ENCODE measurements around the gene MNDA.
A peak's percentile ranks its signal among the peaks of the same experiment; 100 is the strongest.

The MNDA gene

DNA sequence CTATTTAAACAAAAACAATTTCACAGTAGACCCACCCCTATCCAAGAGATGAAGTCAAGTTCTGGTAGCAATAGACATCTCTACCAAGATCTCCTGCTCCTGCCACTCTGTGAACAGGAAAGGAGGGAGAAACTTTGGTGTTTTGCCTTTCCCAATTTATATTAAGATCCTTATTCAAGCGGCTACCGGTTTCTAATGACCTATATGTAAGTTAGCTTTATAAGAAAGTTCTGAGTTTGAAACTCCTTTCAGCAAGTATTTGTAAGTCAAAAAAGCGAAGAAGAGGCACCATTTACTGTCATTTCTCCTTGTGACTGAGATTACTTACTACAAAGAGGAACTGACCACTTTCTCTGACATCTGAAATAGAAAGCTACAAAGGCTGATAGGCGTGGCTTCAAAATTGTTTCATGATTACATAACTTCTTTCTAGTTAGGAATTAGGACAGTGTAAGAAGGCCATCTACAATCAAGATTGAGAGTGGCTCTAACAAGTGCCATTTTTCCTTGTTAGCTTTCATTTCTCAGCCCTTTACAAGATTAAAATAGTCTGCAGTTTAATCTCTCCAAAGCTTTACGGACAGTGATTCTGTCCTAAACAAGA, at the start of gene MNDA:
Gene MNDA (plus strand): TSS at position 448 of the 604 bp plus-strand sequence. CDS start 10,803 bp downstream, outside the sequence.
- Mint-ChIP-seq H3K4me3 (peak within 1 kb of the TSS; percentile 22 to 46), H3K27ac (peak within 1 kb of the TSS; percentile 56), H3K27me3 (peaks cover 0 to under 1% of the 10 kb centered on the region in 2 donors), H3K36me3 (peaks cover 12 to 21% of the 10 kb centered on the region in 2 donors), H3K4me1 (peaks cover 9 to 16% of the 10 kb centered on the region in 2 donors), H3K9me3 (peaks cover 10 to 15% of the 10 kb centered on the region in 2 donors)
- ATAC-seq (replicated peaks) (peak; percentile 82 to 91), DNase-seq (no peak)

DNA sequence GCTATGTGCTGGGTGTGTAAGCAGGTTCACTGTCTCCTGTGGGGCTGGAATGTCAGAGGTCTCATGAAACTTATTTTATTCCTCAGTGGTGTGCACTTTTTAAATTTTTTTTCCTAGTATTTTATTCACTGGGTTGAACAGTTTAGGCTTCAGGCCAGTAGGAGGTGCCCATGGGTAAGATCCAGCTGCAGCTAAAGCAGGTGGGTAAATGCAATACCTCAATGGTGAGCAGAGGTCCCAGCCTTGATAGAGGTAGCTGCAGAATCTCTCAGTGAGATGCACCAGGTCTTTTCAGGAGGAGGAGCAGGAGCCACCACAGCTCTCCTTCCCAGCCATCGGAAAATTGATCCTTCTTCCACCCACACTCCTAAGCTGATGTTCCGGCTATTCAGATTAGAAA, 37.5 kb upstream of the MNDA start:
- H3K9me3 Mint-ChIP-seq: peaks cover 0 to 1% of the 10 kb centered on the region in 2 donors
- peaks cover 12 to 13% of the 10 kb centered on the region in 2 donors for H3K27me3 Mint-ChIP-seq
- H3K4me3 Mint-ChIP-seq: no peak overlapping the region
- DNase-seq (no peak), ATAC-seq (replicated peaks) (peak in 1 of 2 donors; percentile 31)
- H3K36me3 Mint-ChIP-seq: no peaks in the 10 kb centered on the region
- H3K27ac Mint-ChIP-seq: no peak overlapping the region
- H3K4me1 Mint-ChIP-seq: no peaks in the 10 kb centered on the region

DNA sequence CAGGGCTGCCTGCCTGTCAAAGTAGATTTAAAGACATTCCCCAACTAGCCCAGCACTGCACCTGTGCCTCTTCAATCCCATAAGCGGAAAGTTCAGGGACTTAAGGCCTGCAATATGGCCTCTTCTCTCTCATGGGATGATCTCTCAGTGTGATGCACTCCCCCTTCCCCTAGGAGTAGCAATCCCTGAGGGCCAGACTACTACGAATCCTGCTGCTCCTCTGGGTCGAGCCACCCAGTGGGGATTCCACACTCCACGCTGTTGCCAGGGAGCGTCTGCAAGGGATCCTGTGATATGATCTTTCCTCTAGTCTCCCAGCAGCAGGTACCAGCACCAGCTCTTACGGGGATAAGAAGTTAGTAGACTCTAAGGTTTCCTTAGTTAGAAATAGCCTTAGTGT, 36.9 kb upstream of the MNDA start:
- Mint-ChIP-seq H3K4me1 (no peaks in the 10 kb centered on the region), H3K27ac (no peak overlapping the region), H3K4me3 (no peak overlapping the region), H3K36me3 (no peaks in the 10 kb centered on the region), H3K9me3 (peaks cover 0 to 1% of the 10 kb centered on the region in 2 donors), H3K27me3 (peaks cover 12 to 13% of the 10 kb centered on the region in 2 donors)
- no peak for ATAC-seq (replicated peaks)
- no peak for DNase-seq

GRCh38 chr1:158798531-158798930, 32.6 kb upstream of the MNDA start:
- Mint-ChIP-seq H3K4me3 (no peak overlapping the region), H3K4me1 (peaks cover 0 to 5% of the 10 kb centered on the region in 2 donors), H3K36me3 (no peaks in the 10 kb centered on the region), H3K9me3 (no peaks in the 10 kb centered on the region), H3K27ac (no peak overlapping the region), H3K27me3 (peaks cover 20 to 26% of the 10 kb centered on the region in 2 donors)
- DNase-seq (no peak), ATAC-seq (replicated peaks) (no peak)

DNA sequence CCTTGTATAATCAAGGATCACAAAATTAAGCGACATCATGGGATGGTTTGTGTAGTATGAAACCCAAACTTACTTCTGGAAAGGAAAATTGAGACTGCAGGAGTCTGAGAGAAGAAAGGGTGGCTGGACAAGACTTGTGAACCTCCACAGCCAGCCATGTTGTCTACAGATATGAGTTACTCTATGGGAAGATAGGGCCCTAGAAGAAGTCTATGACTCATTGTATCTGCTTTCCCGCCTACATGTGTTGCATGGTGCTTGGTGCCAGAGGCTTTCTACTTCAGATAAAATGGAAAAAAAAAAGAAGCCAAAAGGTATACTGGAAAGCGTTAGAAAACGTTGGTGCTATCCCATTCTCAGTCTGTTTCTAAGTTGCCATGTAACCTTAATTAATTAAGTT, 31.5 kb upstream of the MNDA start:
- Mint-ChIP-seq H3K27me3 (peaks cover 20 to 31% of the 10 kb centered on the region in 2 donors), H3K4me1 (peaks cover 0 to 5% of the 10 kb centered on the region in 2 donors), H3K4me3 (no peak overlapping the region), H3K36me3 (no peaks in the 10 kb centered on the region), H3K9me3 (no peaks in the 10 kb centered on the region), H3K27ac (no peak overlapping the region)
- ATAC-seq (replicated peaks) (no peak), DNase-seq (no peak)

DNA sequence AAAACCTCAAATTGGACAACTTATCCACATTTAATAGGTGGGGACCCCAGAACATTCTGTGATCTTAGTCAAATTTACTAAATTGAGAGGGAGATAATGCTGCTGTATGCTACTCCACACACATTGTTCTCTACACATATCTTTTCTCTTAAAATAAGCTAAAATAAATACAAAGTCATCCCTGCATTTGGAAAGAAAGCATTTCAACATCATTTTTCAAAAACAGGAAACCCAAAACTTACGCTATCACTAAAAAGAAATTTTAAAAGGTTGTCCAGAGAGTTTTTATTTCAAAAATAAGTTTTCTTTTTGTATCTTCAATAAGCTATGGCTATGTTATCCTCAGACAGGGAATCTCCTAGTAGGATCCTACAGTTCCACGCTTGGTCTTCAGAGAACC, 30.6 kb upstream of the MNDA start:
- no peak overlapping the region for H3K4me3 Mint-ChIP-seq
- peaks cover 17 to 28% of the 10 kb centered on the region in 2 donors for H3K27me3 Mint-ChIP-seq
- peaks cover 0 to 5% of the 10 kb centered on the region in 2 donors for H3K4me1 Mint-ChIP-seq
- ATAC-seq (replicated peaks): no peak
- H3K27ac Mint-ChIP-seq: no peak overlapping the region
- H3K36me3 Mint-ChIP-seq: no peaks in the 10 kb centered on the region
- H3K9me3 Mint-ChIP-seq: no peaks in the 10 kb centered on the region
- no peak for DNase-seq

- H3K9me3 Mint-ChIP-seq: no peaks in the 10 kb centered on the region
- no peak for DNase-seq
- H3K27ac Mint-ChIP-seq: no peak overlapping the region
- peaks cover 15 to 24% of the 10 kb centered on the region in 2 donors for H3K27me3 Mint-ChIP-seq
- ATAC-seq (replicated peaks): no peak
- H3K4me1 Mint-ChIP-seq: peaks cover 0 to 5% of the 10 kb centered on the region in 2 donors
- no peaks in the 10 kb centered on the region for H3K36me3 Mint-ChIP-seq
- no peak overlapping the region for H3K4me3 Mint-ChIP-seq
These were observed 29.8 kb upstream of the MNDA start for GRCh38 chr1:158801396-158801795.

DNA sequence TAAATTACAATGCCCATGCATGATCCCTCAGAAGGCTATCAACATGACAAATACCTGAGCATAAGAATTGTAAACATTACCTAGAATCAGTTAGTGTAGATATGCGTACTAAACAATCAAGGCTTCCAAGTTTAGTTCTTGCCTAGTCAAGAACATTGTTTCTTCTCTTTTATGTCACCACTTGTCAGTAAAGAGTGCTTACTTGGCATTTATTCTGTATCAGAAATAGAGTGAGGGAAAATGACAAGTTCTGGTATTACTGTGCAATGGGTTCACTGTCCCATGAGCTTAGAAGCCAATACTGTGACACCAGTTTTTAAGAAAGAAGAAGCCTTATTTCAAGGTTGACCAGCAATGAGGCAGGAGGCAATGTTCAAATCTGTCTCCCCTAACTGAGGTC, 27.5 kb upstream of the MNDA start:
- peaks cover 7 to 18% of the 10 kb centered on the region in 2 donors for H3K27me3 Mint-ChIP-seq
- H3K4me3 Mint-ChIP-seq: no peak overlapping the region
- DNase-seq (no peak), ATAC-seq (replicated peaks) (no peak)
- no peaks in the 10 kb centered on the region for H3K9me3 Mint-ChIP-seq
- H3K4me1 Mint-ChIP-seq: peaks cover 0 to 5% of the 10 kb centered on the region in 2 donors
- H3K27ac Mint-ChIP-seq: no peak overlapping the region
- no peaks in the 10 kb centered on the region for H3K36me3 Mint-ChIP-seq

DNA sequence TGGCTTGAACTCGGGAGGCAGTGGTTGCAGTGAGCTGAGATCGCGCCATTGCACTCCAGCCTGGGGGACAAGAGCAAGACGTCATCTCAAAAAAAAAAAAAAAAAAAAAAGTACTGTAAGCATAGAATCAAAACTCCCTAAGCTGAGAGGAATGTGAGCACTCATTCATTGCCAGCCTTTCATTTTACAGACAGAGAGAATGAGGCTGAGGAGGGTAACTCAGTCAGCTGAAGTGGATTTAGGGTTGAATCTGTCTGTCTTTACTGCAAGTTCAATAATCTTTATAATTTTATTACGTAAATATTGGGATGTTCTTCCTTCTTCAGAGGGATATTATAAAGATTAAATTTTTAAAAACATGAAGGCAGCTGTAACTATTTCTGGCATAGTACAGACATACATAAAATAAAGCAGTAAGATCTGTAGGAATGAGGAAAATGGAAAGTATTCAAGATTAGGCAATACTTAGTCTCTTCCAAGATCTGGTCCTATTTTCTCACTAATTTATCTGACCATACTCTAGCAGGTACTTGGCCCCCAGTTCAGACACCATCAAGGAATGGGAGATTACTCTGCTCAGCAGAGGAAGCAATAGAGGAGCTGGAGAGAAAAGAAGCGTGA, 24.1 kb upstream of the MNDA start:
- Mint-ChIP-seq H3K27ac (no peak overlapping the region), H3K9me3 (no peaks in the 10 kb centered on the region), H3K4me3 (no peak overlapping the region), H3K27me3 (peaks cover 7 to 14% of the 10 kb centered on the region in 2 donors), H3K4me1 (no peaks in the 10 kb centered on the region), H3K36me3 (no peaks in the 10 kb centered on the region)
- ATAC-seq (replicated peaks) (no peak), DNase-seq (no peak)

DNA sequence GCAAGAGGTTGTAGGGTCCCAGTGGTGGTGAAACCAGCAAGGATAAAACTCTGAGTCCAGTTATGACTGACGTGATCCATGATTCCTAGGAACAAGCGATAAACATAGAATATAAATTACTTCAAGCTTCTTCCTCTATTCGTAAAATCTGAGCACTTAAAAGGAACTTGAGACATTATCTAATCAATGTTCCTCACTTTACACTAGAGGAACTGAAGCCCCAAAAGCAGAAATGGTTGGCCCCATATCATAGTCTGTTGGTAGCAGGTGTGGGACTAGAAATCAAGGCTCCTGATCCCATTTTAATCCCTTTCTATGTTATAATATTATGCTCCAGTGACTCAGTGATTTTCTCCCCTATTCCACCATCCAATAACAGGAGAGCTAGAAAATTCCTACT, 21.9 kb upstream of the MNDA start:
- Mint-ChIP-seq H3K27me3 (no peaks in the 10 kb centered on the region), H3K27ac (no peak overlapping the region), H3K9me3 (no peaks in the 10 kb centered on the region), H3K36me3 (no peaks in the 10 kb centered on the region), H3K4me3 (no peak overlapping the region), H3K4me1 (no peaks in the 10 kb centered on the region)
- DNase-seq (no peak), ATAC-seq (replicated peaks) (no peak)

GRCh38 chr1:158809862-158810261, 21.3 kb upstream of the MNDA start:
- H3K27ac Mint-ChIP-seq: no peak overlapping the region
- H3K27me3 Mint-ChIP-seq: no peaks in the 10 kb centered on the region
- DNase-seq: no peak
- no peak for ATAC-seq (replicated peaks)
- no peaks in the 10 kb centered on the region for H3K4me1 Mint-ChIP-seq
- no peaks in the 10 kb centered on the region for H3K36me3 Mint-ChIP-seq
- H3K9me3 Mint-ChIP-seq: no peaks in the 10 kb centered on the region
- no peak overlapping the region for H3K4me3 Mint-ChIP-seq

DNA sequence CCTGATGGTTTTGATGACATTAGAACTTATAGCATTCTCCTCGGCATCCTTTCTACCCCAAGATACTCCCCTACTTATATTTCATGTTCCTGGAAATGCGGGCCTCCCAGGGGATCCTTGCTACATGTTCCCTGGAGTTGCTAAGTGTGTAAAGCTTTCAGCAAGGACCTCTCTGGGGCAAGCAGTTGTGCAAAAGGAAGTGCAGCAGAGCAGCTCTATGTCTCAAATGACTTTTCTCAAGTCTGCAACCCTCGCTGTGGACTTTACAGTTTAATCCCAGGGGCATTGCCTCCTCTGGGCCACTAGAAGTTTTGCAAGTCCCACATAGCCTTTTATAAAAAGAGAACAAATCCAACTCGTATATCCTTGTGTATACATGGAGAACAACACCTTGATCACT, 20.8 kb upstream of the MNDA start:
- H3K27me3 Mint-ChIP-seq: no peaks in the 10 kb centered on the region

GRCh38 chr1:158812336-158812735, 18.8 kb upstream of the MNDA start:
- Mint-ChIP-seq H3K4me3 (no peak overlapping the region), H3K9me3 (no peaks in the 10 kb centered on the region), H3K27ac (no peak overlapping the region), H3K36me3 (no peaks in the 10 kb centered on the region), H3K4me1 (no peaks in the 10 kb centered on the region), H3K27me3 (no peaks in the 10 kb centered on the region)
- DNase-seq: no peak
- no peak for ATAC-seq (replicated peaks)

More for the DNA sequence above, 20.8 kb upstream of the MNDA start:
- Mint-ChIP-seq H3K4me1 (no peaks in the 10 kb centered on the region), H3K36me3 (no peaks in the 10 kb centered on the region), H3K4me3 (no peak overlapping the region), H3K9me3 (no peaks in the 10 kb centered on the region), H3K27ac (no peak overlapping the region)
- ATAC-seq (replicated peaks) (no peak), DNase-seq (no peak)

GRCh38 chr1:158813164-158813563, 18.0 kb upstream of the MNDA start:
- no peak for DNase-seq

GRCh38 chr1:158814970-158815369, 16.2 kb upstream of the MNDA start:
- no peak overlapping the region for H3K4me3 Mint-ChIP-seq
- H3K27ac Mint-ChIP-seq: no peak overlapping the region
- ATAC-seq (replicated peaks): no peak
- no peaks in the 10 kb centered on the region for H3K4me1 Mint-ChIP-seq
- H3K9me3 Mint-ChIP-seq: no peaks in the 10 kb centered on the region
- H3K36me3 Mint-ChIP-seq: no peaks in the 10 kb centered on the region
- H3K27me3 Mint-ChIP-seq: no peaks in the 10 kb centered on the region
- no peak for DNase-seq

More at GRCh38 chr1:158813164-158813563, 18.0 kb upstream of the MNDA start:
- Mint-ChIP-seq H3K4me1 (no peaks in the 10 kb centered on the region), H3K27me3 (no peaks in the 10 kb centered on the region), H3K36me3 (no peaks in the 10 kb centered on the region), H3K9me3 (no peaks in the 10 kb centered on the region), H3K27ac (no peak overlapping the region), H3K4me3 (no peak overlapping the region)
- ATAC-seq (replicated peaks): no peak
